OCI-LY1 (cell line): ENCODE measurements around the gene TBX15.

Experiments
- CTCF ChIP-seq: fragments of 200-600 bp; sonication (generic), shearing (Covaris generic); IDR thresholded peaks from 2 replicates; pipeline ENCODE4 v1.5.1; 2017; ENCODE audit warnings: mild to moderate bottlenecking, antibody characterized with exemption, low read length, moderate library complexity, mixed read lengths
- EZH2 ChIP-seq: fragments of 200-600 bp; sonication (generic), shearing (Covaris generic); IDR thresholded peaks from 2 replicates; pipeline ENCODE4 v1.8.0; 2017; ENCODE audit warnings: borderline replicate concordance, mixed run types, mild to moderate bottlenecking, antibody characterized with exemption, low read length, moderate library complexity, mixed read lengths

GRCh38 chr1:118999348-119000071 lies 11.4 kb upstream of the TBX15 start:
- TF ChIP-seq CTCF = no peak
- no peak for TF ChIP-seq EZH2
